Tongue (tissue), 2 donors: Measurements from ENCODE around the gene CELF5. TPM values are rescaled to one million over a fixed set of nuclear protein-coding genes. Genes with fewer than 3 reads are reported as not detected.
A peak's percentile ranks its signal among the peaks of the same experiment; 100 is the strongest.
"Not testable (repeated sequence)": the region's sequence is repeated elsewhere in the genome, so short reads cannot be mapped to it uniquely, and the experiment has no call there.

Source experiments
- DNase-seq: peaks from one replicate; pipeline ENCODE4 v3.0.0-alpha.2; 2015
- total RNA-seq: library from RNA; depleted of rRNA; stranded (reverse); fragments of >200 nt; gene quantifications from one replicate; pipeline ENCODE4 v1.2.3, GENCODE V29; 2014

Gene CELF5
- total RNA-seq, 1 donor from 2014 or later = 0.10 TPM

- DNase-seq = no peak
These were observed 97.9 kb downstream of the CELF5 start for GRCh38 chr19:3322199-3322978.

- no peak for DNase-seq
These were observed 98.6 kb downstream of the CELF5 start for GRCh38 chr19:3323026-3323425.

- no peak for DNase-seq
These were observed 99.2 kb downstream of the CELF5 start for GRCh38 chr19:3323658-3324057.

DNA sequence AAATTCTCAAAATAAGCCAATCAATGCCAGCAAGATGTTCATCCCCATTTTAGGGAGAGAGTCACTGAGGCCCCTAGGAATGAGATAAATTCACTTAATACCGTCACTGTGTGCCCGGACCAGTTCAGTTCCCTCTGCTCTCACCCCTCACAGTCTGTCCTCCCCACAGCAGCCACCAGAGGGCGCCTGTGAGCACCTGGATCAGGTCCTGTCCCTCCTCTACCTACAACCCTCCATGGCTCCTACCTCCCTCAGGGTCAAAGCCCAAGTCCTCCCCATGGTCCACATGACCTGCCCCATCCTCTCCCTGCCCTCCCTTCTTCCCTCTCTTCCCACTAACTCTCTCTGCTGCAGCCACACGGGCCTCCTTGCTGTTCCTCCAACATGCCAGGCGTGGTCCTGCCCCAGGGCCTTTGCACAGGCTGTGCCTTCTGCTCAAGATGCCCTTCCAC is 100.0 kb downstream of the CELF5 start:
- no peak for DNase-seq

DNA sequence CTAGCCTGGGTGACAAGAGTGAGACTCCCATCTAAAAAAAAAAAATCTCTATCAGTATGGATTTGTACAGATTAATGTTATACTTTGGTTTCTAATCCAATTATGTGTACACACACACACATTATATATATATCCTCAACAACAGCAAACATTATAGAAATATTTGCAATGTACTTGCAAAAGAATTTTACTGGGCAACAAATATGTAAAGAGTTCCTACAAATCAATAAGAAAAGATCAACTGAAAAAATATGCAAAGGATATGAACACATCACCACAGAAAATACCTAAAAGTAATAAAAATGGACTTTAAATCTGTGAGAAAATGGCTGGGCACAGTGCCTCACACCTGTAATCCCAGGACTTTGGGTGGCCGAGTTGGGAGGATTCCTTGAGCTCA is 101.0 kb downstream of the CELF5 start:
- DNase-seq = no peak

- DNase-seq = no peak
These were observed 104.3 kb downstream of the CELF5 start for GRCh38 chr19:3328743-3329142.

DNA sequence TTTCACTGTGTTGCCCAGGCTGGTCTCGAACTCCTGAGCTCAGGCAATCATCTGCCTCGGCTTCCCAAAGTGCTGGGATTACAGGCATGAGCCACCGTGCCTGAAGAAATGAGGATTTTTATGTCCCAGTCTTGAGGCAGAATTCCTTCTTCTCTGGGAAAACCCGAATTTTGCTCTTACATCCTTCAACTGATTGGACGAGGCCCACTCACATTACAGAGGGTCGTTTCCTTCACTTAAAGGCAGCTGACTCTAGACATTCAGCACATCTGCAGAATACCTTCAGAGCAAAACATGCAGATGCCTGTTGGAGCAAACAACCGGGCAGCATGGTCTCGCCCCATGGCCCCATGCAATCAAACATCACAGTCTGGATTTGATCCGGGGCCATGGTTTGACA is 105.6 kb downstream of the CELF5 start:
- DNase-seq = no peak

DNA sequence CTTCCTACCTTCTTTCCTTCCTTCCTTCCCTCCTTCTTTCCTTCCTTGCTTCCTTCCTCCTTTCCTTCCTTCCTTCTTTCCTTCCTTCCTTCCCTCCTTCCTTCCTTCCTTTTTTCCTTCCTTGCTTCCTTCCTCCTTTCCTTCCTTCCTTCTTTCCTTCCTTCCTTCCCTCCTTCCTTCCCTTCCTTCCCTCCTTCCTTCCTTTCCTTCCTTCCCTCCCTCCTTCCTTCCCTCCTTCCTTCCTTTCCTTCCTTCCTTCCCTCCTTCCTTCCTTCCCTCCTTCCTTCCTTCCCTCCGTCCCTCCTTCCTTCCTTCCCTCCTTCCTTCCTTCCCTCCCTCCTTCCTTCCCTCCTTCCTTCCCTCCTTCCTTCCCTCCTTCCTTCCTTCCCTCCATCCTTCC is 107.8 kb downstream of the CELF5 start:
- not testable (repeated sequence) for DNase-seq

- DNase-seq = no peak
These were observed 108.6 kb downstream of the CELF5 start for GRCh38 chr19:3333020-3333583.

DNA sequence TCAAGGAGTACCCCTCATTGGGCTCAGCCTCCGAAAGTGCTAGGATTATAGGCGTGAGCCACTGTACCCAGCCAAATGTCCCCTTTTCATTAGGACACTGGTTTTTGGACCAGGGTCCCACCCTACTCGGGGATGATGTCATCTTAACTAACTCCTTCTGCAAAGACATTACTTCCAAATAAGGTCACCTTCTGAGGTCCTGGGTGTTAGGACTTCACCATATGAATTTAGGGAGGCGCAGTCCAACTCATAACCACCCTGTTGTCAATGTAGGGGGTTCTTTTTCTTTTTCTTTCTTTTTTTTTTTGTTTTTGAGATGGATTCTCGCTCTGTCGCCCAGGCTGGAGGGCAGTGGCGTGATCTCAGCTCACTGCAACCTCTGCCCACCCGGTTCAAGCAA is 109.2 kb downstream of the CELF5 start:
- no peak for DNase-seq

- not testable (repeated sequence) for DNase-seq
These were observed 110.4 kb downstream of the CELF5 start for GRCh38 chr19:3334749-3335430.

DNA sequence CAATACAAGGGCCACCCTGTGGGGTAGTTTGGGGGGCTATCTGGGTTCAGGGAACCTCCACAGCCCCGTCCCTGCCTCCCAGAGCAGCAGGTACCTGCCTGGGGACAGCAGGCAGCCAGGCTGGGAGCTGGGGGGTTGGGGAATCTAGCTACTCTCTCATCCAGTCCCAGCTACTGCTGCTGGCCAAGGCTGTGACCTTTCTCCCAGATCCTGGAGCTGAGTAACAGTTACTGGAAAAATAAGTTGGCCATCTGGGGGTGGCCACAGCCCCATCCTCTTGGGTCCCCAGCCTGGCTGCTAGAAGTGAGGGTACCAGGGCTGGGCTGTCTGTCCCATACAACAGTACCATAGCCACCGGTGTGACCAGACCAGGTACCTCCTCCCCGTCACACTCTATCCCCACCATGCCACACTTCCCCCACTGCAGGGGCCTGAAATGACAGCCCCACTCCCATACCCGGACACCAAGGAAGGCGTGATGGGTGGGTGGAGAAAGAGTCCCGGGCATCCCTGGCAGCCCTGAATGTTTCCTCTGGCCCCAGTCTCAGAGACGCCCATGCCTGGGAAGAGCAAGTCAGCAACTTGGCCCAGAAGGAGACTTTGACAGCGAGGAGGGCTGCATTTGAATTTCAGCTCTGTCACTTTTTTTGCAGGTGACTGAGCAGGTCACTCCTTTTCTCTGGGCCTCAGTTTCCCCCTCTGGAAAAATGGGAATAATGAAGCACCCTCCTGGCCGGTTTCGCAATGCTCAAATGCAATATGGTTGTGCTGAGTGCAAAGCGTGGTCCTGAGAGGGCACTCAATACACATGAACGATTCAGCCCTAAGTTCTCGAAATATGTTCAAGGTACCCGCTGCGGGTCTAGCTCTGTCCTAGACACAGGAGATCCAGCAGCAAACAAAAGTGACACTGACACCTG is 111.2 kb downstream of the CELF5 start:
- DNase-seq = no peak

- DNase-seq = no peak
These were observed 111.9 kb downstream of the CELF5 start for GRCh38 chr19:3336351-3336679.

- peak; percentile 63 for DNase-seq
These were observed 112.4 kb downstream of the CELF5 start for GRCh38 chr19:3336680-3337523.

DNA sequence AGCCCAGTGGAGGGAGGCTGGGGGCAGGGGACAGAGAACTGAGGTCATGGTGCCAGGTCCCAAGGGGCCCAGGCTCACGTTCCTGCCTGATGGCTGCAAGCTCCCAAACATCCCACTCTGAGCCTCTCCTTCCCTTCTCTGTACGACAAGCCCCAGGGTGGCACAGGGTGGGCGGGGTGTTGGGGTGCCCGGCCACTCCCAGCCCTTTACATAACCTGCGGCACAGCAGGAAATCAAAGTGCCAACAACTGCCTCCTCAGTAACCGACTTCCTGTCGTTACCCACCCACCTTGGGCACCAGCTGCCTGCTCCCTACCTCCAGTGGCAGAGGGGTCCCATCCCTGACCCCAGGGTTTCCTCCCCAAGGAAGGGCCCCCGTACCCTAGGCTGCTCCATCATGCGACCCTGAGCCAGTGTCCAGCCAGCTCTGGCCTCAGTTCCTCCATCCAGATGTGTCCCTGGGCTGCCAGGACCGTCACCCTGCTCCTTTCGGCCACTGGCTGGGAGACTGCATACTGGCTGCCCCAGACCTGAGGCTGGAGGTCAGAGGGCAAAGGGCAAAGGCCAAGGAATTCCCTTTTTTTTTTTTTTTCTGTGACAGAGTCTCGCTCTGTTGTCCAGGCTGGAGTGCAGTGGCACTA is 114.2 kb downstream of the CELF5 start:
- no peak for DNase-seq

DNA sequence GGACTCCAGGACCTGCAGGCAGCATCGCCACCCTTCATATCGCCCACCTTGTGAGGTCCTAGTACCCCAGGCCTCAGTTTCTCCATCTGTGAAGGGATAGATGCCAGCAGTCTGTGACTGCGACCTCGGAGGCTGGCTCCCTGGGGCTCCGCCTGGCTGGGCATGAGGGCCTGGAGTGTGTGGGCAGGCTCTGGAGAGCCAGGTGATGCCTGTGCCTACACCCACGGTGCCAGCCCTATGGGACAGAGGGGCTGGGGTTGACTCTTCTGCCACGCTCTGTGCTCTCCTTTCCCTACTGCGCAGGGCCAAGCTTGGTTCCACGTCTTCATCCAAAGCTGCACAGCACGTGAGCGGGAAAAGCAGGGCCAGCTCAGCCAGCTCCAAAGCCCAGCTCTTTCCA is 115.9 kb downstream of the CELF5 start:
- no peak for DNase-seq

DNA sequence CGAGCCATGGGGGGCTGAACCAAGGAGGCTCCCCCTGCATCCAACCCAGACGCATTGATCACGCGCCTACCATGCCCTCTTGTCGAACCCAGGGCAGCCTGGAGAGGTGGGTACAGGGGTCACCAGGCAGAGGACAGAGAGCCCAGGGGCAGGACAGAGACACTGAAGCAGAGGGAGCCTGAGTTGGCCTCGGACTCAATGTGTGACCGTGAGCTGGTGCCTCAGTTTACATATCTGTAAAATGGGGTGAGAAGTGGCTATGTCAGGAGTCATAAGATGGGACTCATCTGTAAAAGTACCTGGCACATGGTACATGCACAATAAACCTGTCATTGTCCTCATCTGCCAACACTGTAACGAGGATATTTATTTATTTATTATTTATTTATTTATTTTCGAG is 117.8 kb downstream of the CELF5 start:
- DNase-seq = no peak

- not testable (repeated sequence) for DNase-seq
These were observed 118.5 kb downstream of the CELF5 start for GRCh38 chr19:3342962-3343361.

GRCh38 chr19:3343619-3344502 is 119.4 kb downstream of the CELF5 start:
- DNase-seq = no peak
